22Rv1 (cell line): ENCODE data around the gene EHMT1.

Experiments
- ZFX ChIP-seq: fragments of 450-650 bp; IDR thresholded peaks from 2 replicates; pipeline ENCODE4 v1.6.1; 2017; ENCODE audit warnings: antibody characterized with exemption, borderline replicate concordance
- TF ChIP-seq, protein P1 (sequence below): fragments of 450-650 bp; IDR thresholded peaks from 2 replicates; pipeline ENCODE4 v1.5.1; 2017; ENCODE audit warnings: mild to moderate bottlenecking

GRCh38 chr9:137880160-137880975 lies 261.6 kb downstream of the EHMT1 start:
- TF ChIP-seq, protein P1, sequence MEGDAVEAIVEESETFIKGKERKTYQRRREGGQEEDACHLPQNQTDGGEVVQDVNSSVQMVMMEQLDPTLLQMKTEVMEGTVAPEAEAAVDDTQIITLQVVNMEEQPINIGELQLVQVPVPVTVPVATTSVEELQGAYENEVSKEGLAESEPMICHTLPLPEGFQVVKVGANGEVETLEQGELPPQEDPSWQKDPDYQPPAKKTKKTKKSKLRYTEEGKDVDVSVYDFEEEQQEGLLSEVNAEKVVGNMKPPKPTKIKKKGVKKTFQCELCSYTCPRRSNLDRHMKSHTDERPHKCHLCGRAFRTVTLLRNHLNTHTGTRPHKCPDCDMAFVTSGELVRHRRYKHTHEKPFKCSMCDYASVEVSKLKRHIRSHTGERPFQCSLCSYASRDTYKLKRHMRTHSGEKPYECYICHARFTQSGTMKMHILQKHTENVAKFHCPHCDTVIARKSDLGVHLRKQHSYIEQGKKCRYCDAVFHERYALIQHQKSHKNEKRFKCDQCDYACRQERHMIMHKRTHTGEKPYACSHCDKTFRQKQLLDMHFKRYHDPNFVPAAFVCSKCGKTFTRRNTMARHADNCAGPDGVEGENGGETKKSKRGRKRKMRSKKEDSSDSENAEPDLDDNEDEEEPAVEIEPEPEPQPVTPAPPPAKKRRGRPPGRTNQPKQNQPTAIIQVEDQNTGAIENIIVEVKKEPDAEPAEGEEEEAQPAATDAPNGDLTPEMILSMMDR, result no peak
- no peak for TF ChIP-seq ZFX
